IPS-11a (cell line): Measurements from ENCODE around the gene MED27.
"Not testable (repeated sequence)": the region's sequence is repeated elsewhere in the genome, so short reads cannot be mapped to it uniquely, and the experiment has no call there.

Experiments used
- H3K4me3 ChIP-seq: one replicate; pipeline ENCODE4 v1.5.1; 2013; ENCODE audit warnings: low read depth, low read length, control low read depth

Gene MED27

GRCh38 chr9:131937451-131937850 is 142.2 kb downstream of the MED27 start:
- no peak overlapping the region for H3K4me3 ChIP-seq

- H3K4me3 ChIP-seq = no peak overlapping the region
These were observed 142.7 kb downstream of the MED27 start for GRCh38 chr9:131936929-131937328.

- H3K4me3 ChIP-seq = no peak overlapping the region
These were observed 145.0 kb downstream of the MED27 start for GRCh38 chr9:131934673-131935072.

- no peak overlapping the region for H3K4me3 ChIP-seq
These were observed 152.6 kb downstream of the MED27 start for GRCh38 chr9:131927091-131927490.

- H3K4me3 ChIP-seq = no peak overlapping the region
These were observed 153.2 kb downstream of the MED27 start for GRCh38 chr9:131926360-131926922.

- H3K4me3 ChIP-seq = no peak overlapping the region
These were observed 153.9 kb downstream of the MED27 start for GRCh38 chr9:131925677-131926177.

- no peak overlapping the region for H3K4me3 ChIP-seq
These were observed 155.9 kb downstream of the MED27 start for GRCh38 chr9:131923766-131924165.

GRCh38 chr9:131923132-131923671 is 156.5 kb downstream of the MED27 start:
- no peak overlapping the region for H3K4me3 ChIP-seq

- H3K4me3 ChIP-seq = not testable (repeated sequence)
These were observed 158.0 kb downstream of the MED27 start for GRCh38 chr9:131921635-131922034.

- no peak overlapping the region for H3K4me3 ChIP-seq
These were observed 160.5 kb downstream of the MED27 start for GRCh38 chr9:131919216-131919615.

GRCh38 chr9:131918481-131918880 is 161.2 kb downstream of the MED27 start:
- H3K4me3 ChIP-seq = no peak overlapping the region

GRCh38 chr9:131917009-131917408 is 162.7 kb downstream of the MED27 start:
- no peak overlapping the region for H3K4me3 ChIP-seq

- no peak overlapping the region for H3K4me3 ChIP-seq
These were observed 164.5 kb downstream of the MED27 start for GRCh38 chr9:131915181-131915580.

GRCh38 chr9:131912671-131913070 is 167.0 kb downstream of the MED27 start:
- no peak overlapping the region for H3K4me3 ChIP-seq

GRCh38 chr9:131912069-131912468 is 167.6 kb downstream of the MED27 start:
- H3K4me3 ChIP-seq = no peak overlapping the region

- no peak overlapping the region for H3K4me3 ChIP-seq
These were observed 169.1 kb downstream of the MED27 start for GRCh38 chr9:131910572-131910971.

- no peak overlapping the region for H3K4me3 ChIP-seq
These were observed 174.5 kb downstream of the MED27 start for GRCh38 chr9:131905144-131905543.

- no peak overlapping the region for H3K4me3 ChIP-seq
These were observed 180.1 kb downstream of the MED27 start for GRCh38 chr9:131899296-131900228.

- no peak overlapping the region for H3K4me3 ChIP-seq
These were observed 186.7 kb downstream of the MED27 start for GRCh38 chr9:131892902-131893500.

GRCh38 chr9:131892162-131892707 is 187.4 kb downstream of the MED27 start:
- no peak overlapping the region for H3K4me3 ChIP-seq

- H3K4me3 ChIP-seq = no peak overlapping the region
These were observed 188.1 kb downstream of the MED27 start for GRCh38 chr9:131891598-131891997.
